Stimulated activated CD8-positive, alpha-beta memory T cell treated with anti-CD3 and anti-CD28 coated beads, Interleukin-12 subunit alpha, Interleukin-12 subunit beta, amount 100 ng/mL, for 1 hour (primary cell): ENCODE measurements around the gene XPO5.
"Not testable (repeated sequence)": the region's sequence is repeated elsewhere in the genome, so short reads cannot be mapped to it uniquely, and the experiment has no call there.

ENCODE experiments used
- DNase-seq: peaks from one replicate; pipeline ENCODE4 v3.0.0-alpha.2; 2020; ENCODE audit warnings: low read depth

XPO5 gene

DNA sequence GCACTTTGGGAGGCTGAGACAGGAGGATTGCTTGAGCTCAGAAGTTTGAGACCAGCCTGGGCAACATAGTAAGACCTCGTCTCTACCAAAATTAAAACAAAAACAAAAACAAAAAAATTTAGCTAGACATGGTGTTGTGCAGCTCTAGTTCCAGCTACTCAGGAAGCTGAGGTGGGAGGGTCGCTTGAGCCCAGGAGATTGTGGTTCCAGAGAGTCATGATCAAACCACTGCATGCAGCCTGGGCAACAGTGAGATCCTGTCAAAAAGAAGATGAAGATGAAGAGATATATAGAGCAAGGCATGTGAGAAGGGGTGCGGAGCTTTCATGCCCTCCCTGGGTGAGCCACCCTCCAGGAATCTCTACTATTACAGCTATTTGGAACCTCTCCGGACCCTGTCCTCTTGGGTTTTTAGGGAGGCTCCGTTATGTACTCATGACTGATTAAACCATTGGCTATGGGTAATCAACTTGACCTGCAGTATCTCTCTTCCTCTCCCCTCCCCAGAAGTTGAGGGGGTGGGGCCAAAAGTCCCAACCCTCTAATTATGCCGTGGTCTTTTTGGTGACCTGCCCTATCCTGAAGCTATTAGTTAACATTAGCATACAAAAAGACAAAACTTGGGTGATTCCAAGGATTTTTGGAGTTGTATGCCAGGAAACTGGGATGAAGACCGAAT, 9.2 kb upstream of the XPO5 start:
- DNase-seq, result no peak

DNA sequence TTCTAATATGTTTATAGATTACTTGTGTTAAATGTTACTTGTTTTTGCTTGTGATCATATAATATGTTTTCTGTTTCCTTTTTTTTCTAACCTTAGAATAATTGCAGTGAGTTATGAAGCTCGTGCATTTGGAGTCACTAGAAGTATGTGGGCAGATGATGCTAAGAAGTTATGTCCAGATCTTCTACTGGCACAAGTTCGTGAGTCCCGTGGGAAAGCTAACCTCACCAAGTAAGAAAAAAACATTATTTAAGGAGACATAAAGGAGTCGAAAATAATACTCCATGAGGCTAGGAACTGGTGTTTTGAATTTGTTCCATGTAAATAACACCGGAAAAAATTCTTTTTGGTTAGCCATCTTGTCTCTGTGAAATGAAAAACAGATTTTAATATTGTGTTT, 7.1 kb upstream of the XPO5 start:
- no peak for DNase-seq

DNA sequence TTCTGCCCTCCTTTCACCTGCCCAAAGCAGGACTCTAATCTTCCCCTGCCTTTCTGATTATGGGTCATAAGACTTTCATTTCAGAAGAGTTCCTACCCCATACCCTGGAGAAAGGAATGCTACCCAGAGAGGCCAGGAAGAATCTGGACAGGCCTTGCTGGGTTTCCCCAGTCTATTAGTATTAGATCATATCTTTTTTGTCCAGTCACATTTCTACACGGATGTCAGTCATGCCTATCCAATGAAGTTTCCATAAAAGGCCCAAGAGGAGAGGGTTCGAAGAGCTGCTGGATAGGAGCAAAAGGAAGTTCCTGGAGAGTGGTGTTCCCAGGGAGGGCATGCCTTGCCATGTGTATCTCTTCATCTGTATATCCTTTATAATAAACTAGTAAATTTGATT, 3.3 kb upstream of the XPO5 start:
- no peak for DNase-seq

DNA sequence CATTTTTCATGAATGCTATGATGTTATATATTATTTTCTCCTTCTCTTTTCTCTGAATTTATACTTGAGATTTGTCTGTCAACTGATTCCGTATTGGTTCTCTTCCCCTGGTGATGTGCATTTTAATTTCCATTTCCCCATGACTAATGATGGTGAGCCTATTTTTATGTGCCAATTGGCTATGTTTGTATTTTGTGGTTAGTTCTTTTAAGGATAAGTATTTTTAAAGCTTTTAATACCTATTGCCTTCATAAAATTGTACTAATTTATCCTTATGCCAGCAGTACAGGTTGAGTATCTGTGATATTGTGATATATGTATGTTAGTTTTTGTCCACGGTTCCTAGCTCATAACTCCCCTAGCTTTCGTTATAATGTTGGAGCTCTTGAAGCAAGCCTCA, 2.9 kb upstream of the XPO5 start:
- DNase-seq, result no peak

DNA sequence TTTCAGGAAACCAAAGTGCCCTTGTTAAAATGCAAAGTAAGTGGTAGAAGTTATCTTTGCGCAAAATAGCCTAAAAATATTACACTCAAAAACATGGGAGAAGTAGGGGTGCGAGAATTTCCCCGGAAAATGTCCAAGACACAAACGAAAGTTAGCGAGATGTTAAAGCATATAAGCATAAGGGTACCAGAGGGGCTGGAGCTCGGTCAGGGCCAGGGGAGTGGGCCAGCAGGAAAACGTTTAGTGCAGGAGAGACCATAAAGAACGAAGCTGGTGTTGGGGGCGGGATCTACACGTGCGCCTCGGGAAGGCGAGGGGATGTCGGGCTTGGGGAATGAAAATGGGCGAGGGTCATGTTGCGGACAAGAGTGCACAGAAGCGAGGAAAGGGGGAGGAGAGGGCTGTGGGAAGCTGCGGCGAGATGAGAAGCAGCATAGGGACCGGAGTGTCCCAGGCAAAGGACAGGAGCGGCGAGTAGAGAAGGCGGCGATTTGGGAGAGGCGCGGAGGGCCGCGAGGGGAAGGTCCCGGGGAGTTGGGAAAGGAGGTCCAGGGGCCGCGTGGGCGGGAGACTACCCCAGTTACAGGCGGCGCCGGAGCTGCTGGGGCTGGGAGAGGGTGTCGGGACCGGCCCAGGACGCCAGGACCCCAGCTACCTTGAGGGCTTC, 600 bp downstream of the XPO5 start:
- DNase-seq, result peak; percentile 9

DNA sequence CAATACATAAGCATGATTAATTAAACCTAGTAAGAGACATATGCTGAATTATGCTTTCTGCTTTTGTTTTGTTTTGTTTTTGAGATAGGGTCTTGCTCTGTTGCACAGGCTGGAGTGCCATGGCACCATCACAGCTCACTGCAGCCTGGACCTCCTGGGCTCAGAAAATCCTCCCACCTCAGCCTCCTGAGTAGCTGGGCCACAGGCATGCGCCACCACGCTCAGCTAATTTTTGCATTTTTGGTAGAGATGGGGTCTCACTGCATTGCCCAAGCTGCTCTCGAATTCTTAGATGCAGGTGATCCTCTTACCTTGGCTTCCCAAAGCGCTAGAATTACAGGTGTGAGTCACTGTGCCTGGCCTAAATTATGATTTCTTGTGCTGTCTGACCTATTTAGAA, 3.8 kb downstream of the XPO5 start:
- no peak for DNase-seq

DNA sequence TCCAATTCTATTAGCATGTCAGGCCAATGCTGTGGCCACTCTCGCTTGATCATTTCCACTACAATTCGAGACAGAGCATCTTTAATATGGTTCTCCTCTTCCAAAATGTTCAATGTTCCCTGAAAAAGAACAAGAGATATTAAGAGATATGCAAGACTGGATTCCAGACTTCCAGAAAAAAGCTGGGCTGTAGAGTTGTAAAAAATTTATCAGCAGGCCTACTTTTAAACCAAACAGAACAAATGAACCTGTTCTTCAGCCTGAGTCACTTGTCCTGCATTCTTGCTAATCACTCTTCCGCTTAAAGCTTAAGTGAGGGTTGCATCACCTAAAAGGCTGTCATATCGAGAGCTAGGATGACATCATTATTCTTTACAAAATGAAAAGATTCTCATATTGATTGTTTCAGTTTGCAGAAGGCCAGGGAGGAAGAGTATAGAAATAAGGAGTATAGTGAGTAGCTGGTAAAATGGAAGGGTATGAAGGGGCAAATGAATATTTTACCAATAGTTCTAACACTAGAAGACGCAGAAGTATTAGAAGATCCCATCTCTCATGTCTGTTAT, 4.9 kb downstream of the XPO5 start:
- no peak for DNase-seq

DNA sequence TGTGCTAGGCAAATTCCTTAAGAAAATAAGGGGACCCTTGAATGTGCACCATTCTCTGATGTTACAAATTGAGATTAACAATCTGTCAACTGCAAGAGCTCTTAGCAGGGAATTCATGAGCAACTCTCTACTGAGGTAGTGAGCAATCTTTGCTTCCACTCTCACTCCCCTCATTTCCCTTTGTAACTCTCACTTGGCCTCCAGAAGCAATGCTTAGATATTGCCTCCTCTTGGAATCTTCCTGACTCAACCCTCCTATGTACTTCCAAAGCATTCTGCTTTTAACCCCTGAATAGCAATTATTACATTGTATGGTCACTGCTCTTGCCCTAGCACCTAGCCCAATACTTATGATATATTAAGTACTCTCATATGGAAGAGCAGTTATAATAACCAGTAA, 16.5 kb downstream of the XPO5 start:
- DNase-seq, result no peak

DNA sequence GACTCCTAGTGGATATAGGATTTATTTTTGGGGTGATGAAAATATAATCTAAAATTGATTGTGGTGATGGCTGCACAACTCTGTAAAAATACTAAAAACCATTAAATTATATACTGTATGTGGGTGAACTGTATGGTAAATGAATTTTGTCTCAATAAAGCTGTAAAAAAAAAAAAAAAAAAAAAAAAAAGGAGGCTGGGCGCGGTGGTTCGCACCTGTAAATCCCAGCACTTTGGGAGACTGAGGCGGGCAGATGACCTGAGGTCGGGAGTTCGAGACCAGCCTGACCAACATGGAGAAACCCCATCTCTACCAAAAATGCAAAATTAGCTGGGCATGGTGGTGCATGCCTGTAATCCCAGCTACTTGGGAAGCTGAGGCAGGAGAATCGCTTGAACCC, 18.2 kb downstream of the XPO5 start:
- not testable (repeated sequence) for DNase-seq

DNA sequence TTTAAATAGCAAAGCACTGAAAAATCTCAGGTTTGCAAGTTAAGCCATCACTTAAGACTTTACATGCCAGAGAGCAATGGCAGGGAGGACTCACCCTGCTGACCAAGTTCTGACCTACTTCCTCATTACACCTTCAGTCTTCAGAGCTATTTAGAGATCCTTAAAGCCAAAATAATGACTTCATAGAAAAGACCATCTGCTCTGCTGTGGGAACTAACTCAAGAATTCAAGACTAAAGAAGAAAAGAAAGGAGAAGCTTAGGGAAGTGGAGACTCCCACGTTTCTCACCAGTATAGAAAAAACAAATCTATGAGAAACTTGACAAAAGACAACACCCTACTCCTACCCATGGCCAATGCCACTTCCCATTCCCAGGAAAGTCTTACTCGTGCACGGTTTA, 28.6 kb downstream of the XPO5 start:
- DNase-seq, result no peak

DNA sequence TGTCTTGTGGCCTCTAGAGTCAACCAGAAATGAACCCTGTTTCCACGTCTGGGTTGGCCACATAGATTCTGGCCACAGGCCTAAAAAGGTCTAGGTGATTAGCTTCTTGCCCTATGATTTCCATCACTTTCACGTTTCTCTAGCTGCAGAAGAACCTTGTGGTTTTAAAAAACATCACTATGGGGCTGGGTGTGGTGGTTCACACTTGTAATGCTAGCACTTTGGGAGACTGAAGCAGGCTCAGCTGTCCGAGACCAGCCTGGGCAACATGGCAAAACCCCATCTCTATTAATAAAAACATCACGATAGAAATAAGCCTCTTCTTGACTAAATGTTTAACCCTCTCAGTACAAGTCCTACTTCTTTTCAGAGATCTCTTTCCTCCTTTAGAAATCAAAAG, 31.4 kb downstream of the XPO5 start:
- DNase-seq, result no peak

DNA sequence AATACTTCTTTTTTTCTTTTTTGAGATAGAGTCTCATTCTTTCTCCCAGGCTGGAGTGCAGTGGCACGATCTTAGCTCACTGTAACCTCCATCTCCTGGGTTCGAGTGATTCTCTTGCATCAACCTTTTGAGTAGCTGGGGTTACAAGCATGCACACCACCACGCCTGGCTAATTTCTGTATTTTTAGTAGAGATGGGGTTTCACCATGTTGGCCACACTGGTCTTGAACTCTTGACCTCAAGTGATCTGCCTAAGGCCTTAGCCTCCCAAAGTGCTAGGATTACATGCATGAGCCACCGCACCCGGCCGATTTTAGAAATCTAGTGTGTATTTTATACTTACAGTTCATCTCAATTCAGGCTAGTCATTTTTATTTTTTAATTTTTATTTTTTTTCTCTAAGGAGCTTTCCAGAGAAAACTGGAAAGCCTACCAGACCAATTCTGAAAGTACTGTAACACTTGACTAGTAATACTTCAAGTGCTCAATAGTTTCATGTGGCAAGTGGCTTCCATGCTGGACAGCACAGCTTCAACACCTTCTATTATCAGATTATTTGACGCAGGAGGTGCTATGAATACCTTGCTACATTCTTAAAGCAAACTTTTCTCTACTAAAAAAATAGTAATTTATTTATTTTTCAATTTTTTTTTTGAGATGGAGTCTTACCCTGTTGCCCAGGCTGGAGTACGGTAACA, 33.9 kb downstream of the XPO5 start:
- DNase-seq, result no peak

DNA sequence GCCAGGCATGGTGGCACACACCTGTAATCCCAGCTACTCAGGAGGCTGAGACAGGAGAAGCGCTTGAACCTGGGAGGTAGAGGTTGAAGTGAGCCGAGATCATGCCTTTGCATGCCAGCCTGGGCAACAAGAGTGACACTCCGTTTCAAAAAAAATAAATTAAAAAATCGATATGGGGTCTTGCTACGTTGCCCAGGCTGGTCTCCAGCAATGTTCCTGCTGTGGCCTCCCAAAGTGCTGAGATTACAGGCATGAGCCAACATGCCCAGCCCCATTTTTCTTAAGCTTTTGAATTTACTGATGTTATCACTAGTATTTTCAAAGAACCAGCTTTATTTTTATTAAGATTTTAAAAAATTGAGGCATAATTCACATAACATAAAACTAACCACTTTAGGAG, 35.3 kb downstream of the XPO5 start:
- no peak for DNase-seq

DNA sequence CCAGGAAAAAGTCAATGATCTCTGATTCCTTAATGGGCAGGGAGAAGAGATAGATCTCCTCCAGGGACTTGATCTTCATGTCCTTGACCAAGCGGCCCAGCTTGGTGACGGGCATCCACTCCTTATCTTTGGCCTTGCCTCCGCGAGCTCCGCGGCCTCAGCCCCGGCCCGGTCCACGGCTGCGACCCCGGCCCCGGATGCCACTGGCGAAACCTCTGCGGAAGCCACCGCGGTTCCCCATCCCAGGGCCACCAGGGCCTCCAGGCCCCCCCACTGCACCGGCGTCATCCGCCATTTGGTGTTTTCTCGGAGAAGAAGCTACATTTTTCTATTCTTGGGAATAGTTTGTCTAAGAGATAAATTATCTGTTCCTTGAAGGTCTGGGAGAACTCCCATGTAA, 36.4 kb downstream of the XPO5 start:
- not testable (repeated sequence) for DNase-seq

DNA sequence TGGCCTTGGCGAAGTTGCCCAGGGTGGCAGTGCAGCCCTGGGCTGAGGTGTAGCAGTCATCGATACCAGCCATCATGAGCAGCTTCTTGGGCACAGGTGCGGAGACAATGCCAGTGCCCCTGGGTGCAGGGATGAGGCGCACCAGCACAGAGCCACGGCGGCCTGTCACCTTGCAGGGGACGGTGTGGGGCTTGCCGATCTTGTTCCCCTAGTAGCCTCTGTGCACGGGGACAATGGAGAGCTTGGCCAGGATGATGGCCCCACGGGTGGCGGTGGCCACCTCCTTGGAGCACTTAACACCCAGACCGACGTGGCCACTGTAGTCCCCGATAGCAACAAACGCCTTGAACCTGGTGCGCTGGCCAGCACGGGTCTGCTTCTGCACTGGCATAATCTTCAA, 36.9 kb downstream of the XPO5 start:
- not testable (repeated sequence) for DNase-seq

DNA sequence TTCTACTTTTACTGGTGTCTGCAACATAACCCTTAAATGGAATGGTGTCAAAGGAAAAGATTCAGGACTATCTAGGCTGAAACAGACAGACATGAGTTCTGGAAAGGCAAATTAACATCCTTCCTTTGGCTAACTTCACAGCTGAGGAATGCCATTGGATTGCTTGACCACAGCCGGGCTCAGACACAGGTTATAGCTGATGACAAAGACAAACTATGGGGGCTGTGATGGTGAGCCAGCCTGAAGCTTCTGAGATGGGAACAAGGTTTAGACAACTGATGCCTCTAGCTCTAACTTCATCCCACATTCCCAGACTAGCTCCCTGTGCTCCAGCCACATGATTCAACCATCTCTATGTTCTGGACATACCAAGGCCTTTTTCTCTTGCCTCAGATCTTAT, 43.6 kb downstream of the XPO5 start:
- DNase-seq, result no peak

DNA sequence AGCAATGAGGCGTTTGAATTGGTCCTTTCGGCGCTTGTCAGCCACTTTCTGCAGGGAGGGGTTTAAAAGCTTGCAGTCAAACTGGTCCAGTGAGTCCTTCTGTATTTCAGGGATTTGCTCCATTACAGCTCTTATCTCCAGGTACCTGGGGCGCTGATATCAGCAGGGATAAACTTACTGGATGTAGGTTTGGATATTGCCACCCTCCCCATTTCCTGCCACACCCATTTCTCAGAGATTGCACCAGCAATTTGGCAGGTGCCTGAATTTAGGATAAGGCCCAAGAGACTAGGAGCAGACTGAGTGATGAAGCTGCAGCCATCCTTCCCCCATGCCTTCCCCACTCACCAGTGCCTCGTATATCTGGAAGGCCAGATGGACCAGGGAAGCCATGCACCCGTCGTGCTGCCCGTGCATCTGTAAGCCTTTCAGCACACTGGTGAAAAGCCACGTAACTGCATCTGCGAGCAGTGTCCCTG, 51.3 kb downstream of the XPO5 start:
- DNase-seq, result no peak

DNA sequence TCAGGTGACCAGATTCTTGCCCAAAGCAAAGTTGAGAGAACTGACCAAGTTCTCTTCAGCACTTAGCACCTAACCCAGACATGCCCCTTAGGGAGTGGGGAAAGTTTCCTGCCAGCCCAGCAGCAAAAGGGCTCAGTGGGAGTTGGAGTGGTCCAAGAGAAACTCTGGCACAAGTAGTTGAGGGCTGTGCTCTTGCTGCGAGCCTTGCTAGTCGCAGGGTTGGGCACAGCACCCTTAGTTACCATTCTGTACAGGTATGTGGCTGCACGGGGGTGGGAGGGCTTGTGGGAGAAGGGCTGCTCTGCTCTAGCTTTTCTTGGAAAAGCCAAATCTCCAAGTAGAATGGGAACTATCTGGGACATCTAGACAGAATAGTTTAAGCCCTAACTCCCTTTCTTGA, 52.6 kb downstream of the XPO5 start:
- DNase-seq, result no peak

DNA sequence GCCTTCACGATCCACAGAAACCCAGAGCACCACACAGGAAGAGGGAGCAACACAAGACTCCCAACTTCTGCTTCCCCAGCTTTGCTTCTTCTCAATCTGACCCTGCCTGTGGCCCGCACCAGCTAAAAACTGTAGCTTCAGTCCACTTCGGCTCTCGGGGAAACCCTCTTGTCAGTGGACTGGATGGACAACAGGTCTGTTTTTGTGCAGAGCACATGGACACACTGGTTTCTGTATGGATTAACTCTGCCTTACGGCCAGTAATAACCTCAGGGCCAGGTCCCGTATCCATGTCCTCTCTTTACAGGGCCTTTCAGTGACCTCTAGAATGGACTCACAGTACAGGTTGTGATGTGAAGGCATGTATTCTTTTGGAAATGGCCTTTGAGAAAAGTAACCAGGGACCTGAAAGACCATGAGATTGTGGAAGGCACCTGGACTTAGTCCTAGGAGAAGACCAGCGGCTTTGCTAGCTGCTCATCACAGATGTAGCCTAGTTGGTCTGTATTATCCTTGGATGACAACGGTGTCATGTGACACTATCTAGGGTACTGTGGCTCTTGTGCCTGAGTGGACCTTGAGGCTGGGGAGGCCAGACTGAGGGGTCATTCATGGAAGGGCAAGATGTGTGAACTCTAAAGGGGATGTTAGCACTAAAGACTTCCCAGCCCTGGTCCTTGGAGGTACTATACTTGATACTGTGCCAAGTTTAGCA, 53.1 kb downstream of the XPO5 start:
- DNase-seq, result no peak

DNA sequence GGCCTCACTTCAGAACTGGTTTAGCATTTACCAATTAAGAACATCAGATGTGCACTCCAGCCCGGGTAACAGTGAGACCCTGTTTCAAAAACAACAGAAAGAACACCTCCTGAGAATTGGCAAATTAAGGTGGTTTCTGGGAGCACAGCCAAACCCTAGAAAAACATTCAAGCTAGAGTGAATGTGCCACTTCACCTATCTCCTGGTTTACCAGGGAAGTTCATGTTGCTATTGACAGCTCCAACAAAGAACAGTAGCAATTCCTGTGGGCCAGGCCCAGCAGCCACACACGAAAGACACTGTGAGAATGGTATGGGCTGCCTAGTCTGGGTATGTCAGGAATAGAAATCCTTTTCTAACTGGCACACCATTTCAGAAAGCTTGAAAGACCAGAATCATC, 54.0 kb downstream of the XPO5 start:
- no peak for DNase-seq

DNA sequence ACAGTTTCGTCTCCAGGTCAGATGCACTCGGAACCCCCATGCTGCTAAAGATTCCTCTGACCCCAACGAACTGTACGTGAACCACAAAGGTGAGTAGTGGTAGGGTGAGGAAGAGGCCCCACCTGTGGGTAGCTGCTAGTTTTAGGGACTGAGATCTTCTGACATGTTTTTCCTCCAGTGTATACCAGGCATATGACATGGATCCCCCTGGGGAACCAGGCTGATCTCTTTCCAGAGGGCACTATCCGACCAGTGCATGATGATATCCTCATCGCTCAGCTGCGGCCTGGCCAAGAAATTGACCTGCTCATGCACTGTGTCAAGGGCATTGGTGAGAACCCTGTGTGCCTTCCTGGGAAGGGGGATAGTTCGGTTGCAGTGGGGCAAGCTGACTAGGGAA, 55.7 kb downstream of the XPO5 start:
- no peak for DNase-seq
